Tibial nerve (tissue), 4 donors: ENCODE data around the gene AGFG2. TPM values are rescaled to one million over a fixed set of nuclear protein-coding genes. Genes with fewer than 3 reads are reported as not detected.
"Not testable (repeated sequence)": the region's sequence is repeated elsewhere in the genome, so short reads cannot be mapped to it uniquely, and the experiment has no call there.

Source experiments
- DNase-seq, 2 donors: peaks; one replicate each; pipeline ENCODE4 v3.0.0-alpha.2; 2019; ENCODE audit warnings: low spot score in 2 of 2
- H3K27ac ChIP-seq, 4 donors: fragments of 200-600 bp; sonication (generic) in 3 of 4; one replicate each; pipeline ENCODE4 v1.5.1; 2017 to 2019; ENCODE audit warnings: mild to moderate bottlenecking in 1 of 4
- H3K27me3 ChIP-seq, 2 donors: fragments of 200-600 bp; sonication (generic) in 1 of 2; one replicate each; pipeline versions ENCODE4 v1.5.1 to v1.6.0; 2017 to 2019
- H3K36me3 ChIP-seq, 3 donors: fragments of 200-600 bp; sonication (generic); one replicate each; pipeline ENCODE4 v1.5.1; 2018 to 2019
- H3K4me1 ChIP-seq, 4 donors: fragments of 200-600 bp; sonication (generic) in 3 of 4; one replicate each; pipeline ENCODE4 v1.5.1; 2017 to 2019
- H3K4me3 ChIP-seq, 4 donors: fragments of 200-600 bp; sonication (generic) in 3 of 4; one replicate each; pipeline ENCODE4 v1.5.1; 2017 to 2019; ENCODE audit warnings: mild to moderate bottlenecking in 1 of 4, moderate library complexity in 1 of 4
- H3K9me3 ChIP-seq, 4 donors: fragments of 200-600 bp; sonication (generic) in 3 of 4; one replicate each; pipeline ENCODE4 v1.5.1; 2017 to 2019
- EP300 ChIP-seq, 2 donors: sonication (generic); formaldehyde crosslinking; IDR thresholded peaks; one replicate each; pipeline ENCODE4 v1.6.1; 2017; ENCODE audit warnings: antibody characterized with exemption in 2 of 2, mild to moderate bottlenecking in 1 of 2
- POLR2A ChIP-seq, 2 donors: fragments of 450-650 bp; IDR thresholded peaks; one replicate each; pipeline ENCODE4 v1.6.1; 2017; ENCODE audit warnings: antibody characterized with exemption in 2 of 2, mild to moderate bottlenecking in 2 of 2, moderate library complexity in 2 of 2
- WGBS, 2 donors: methylation state at CpG; one replicate each; pipeline ENCODE4 v1.1.5; 2018; 5-methylcytosine and 5-hydroxymethylcytosine counted together
- total RNA-seq, 4 donors: library from RNA; depleted of rRNA; stranded (reverse); fragments of >200 nt; gene quantifications; one replicate each; pipeline ENCODE4 v1.1.0, GENCODE V29; 2016
- TF ChIP-seq, protein P1 (sequence below), 5 experiments: fragments of 200-600 bp in 3 of 5; fragments of 450-650 bp in 2 of 5; sonication (generic) in 3 of 5; IDR thresholded peaks; one replicate each; pipeline ENCODE4 v1.5.1; 2016 to 2019; ENCODE audit warnings: antibody characterized with exemption in 5 of 5, mild to moderate bottlenecking in 3 of 5, moderate library complexity in 2 of 5

Gene AGFG2
- total RNA-seq, 4 donors from 2014 or later, result 17.1 to 54.6 (median 35.0) TPM

DNA sequence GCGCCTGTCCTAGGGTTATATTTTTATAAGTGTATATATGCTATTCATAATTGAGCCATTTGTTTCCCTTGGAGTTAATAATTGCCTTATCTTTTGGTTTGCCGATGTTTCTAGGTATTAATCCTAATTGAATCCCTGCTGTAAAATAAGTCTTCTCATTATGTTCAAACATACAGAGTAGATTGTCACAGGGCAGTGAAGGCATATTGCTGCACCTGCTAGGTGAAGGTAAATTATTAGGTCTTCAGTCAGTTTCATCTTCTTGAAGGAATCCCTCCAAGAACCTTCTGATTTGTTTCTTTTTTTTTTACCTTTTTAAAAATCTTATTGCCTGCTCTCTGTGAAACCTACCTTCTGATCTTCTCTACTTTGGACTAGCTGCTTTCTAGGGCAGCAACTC lies 17.9 kb upstream of the AGFG2 start:
- DNase-seq, result no peak
- TF ChIP-seq EP300 (IDR thresholded peaks at IDR 0.05), result no peak
- TF ChIP-seq, protein P1, sequence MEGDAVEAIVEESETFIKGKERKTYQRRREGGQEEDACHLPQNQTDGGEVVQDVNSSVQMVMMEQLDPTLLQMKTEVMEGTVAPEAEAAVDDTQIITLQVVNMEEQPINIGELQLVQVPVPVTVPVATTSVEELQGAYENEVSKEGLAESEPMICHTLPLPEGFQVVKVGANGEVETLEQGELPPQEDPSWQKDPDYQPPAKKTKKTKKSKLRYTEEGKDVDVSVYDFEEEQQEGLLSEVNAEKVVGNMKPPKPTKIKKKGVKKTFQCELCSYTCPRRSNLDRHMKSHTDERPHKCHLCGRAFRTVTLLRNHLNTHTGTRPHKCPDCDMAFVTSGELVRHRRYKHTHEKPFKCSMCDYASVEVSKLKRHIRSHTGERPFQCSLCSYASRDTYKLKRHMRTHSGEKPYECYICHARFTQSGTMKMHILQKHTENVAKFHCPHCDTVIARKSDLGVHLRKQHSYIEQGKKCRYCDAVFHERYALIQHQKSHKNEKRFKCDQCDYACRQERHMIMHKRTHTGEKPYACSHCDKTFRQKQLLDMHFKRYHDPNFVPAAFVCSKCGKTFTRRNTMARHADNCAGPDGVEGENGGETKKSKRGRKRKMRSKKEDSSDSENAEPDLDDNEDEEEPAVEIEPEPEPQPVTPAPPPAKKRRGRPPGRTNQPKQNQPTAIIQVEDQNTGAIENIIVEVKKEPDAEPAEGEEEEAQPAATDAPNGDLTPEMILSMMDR (IDR thresholded peaks at IDR 0.05), result no peak
- no peak for TF ChIP-seq POLR2A (IDR thresholded peaks at IDR 0.05)
- WGBS, 2 donors, result 90 to 98% methylated on average over 2 of the region's 2 CpGs
- no peak overlapping the region for H3K27ac ChIP-seq
- peaks cover 0 to 10% (median 4%) of the 10 kb centered on the region in 4 donors for H3K4me1 ChIP-seq
- H3K27me3 ChIP-seq, result no peaks in the 10 kb centered on the region
- no peaks in the 10 kb centered on the region for H3K36me3 ChIP-seq
- no peak overlapping the region for H3K4me3 ChIP-seq
- H3K9me3 ChIP-seq, result no peaks in the 10 kb centered on the region

DNA sequence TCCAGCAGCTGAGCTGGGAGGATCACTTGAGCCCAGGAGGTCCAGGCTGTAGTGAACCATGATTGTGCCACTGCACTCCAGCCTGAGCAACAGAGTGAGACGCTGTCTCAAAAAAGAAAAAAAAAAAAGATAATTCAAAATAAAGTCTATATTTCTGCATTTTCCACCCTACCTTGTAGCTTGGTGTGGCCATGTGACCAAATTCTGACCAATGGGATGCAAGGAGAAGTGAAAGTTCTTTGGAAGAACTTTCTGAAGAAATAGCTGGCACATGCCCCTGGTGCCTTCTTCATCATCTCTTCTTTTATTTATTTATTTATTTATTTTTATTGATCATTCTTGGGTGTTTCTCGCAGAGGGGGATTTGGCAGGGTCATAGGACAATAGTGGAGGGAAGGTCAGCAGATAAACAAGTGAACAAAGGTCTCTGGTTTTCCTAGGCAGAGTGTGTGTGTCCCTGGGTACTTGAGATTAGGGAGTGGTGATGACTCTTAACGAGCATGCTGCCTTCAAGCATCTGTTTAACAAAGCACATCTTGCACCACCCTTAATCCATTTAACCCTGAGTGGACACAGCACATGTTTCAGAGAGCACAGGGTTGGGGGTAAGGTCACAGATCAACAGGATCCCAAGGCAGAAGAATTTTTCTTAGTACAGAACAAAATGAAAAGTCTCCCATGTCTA lies 17.0 kb upstream of the AGFG2 start:
- not testable (repeated sequence) for H3K27ac ChIP-seq, H3K36me3 ChIP-seq, H3K4me3 ChIP-seq, H3K9me3 ChIP-seq, H3K4me1 ChIP-seq, H3K27me3 ChIP-seq
- 62 to 66% methylated on average over 2 of the region's 3 CpGs for WGBS, 2 donors
- peak in 1 of 2 donors; percentile 40 for DNase-seq

DNA sequence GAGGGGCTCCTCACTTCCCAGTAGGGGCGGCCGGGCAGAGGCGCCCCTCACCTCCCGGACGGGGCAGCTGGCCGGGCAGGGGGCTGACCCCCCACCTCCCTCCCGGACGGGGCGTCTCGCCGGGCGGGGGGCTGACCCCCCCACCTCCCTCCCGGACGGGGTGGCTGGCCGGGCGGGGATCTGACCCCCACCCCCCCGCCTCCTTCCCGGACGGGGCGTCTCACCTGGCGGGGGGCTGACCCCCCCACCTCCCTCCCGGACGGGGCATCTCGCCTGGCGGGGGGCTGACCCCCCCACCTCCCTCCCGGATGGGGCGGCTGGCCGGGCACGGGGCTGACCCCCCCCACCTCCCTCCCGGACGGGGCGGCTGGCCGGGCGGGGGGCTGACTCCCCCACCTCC lies 15.8 kb upstream of the AGFG2 start:
- not testable (repeated sequence) for DNase-seq, H3K27me3 ChIP-seq, H3K9me3 ChIP-seq, H3K4me3 ChIP-seq, H3K4me1 ChIP-seq, H3K27ac ChIP-seq, H3K36me3 ChIP-seq
- WGBS, 2 donors, result no CpG with 5 or more reads among the region's 34 CpGs

DNA sequence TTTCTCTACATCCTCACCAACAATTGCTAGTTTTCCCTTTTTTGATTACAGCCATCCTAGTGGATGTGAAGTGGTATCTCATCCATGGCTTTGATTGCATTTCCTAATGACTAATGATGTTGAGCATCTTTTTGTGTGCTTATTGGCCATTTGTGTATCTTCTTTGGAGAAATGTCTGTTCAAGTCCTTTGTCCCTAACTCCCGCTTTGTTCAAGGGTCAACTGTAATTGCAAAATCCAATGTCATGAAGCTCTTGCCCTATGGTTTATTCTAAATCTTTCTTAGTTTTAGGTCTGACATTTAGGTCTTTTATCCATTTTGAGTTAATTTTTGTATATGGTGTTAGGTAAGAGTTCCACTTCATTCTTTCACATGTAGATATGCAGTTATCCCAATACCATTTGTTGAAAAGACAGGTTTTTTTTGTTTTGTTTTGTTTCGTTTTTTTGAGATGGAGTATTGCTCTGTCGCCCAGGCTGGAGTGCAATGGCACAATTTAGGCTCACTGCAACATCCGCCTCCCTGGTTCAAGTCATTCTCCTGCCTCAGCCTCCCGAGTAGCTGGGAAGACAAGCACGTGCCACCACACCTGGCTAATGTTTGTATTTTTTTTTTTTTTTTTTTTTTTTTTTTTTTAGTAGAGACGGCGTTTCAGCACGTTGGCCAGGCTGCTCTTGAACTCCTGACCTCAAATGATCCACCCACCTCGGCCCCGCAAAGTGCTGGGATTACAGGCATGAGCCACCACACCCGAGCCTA lies 10.7 kb upstream of the AGFG2 start:
- WGBS, 2 donors, result 78 to 84% methylated on average over 12 of the region's 12 CpGs
- not testable (repeated sequence) for DNase-seq, H3K27ac ChIP-seq

GRCh38 chr7:100532165-100533022 lies 6.6 kb upstream of the AGFG2 start:
- Histone ChIP-seq H3K4me1 (no peaks in the 10 kb centered on the region), H3K27me3 (no peaks in the 10 kb centered on the region), H3K9me3 (no peaks in the 10 kb centered on the region), H3K36me3 (no peaks in the 10 kb centered on the region), H3K4me3 (no peak overlapping the region), H3K27ac (no peak overlapping the region)
- DNase-seq, result no peak
- TF ChIP-seq, protein P1 (IDR thresholded peaks at IDR 0.05), result no peak
- no peak for TF ChIP-seq EP300 (IDR thresholded peaks at IDR 0.05)
- no peak for TF ChIP-seq POLR2A (IDR thresholded peaks at IDR 0.05)
- 87% methylated on average over 14 of the region's 14 CpGs for WGBS, 2 donors

More for the DNA sequence above, 10.7 kb upstream of the AGFG2 start:
- not testable (repeated sequence) for H3K36me3 ChIP-seq, H3K27me3 ChIP-seq, H3K4me3 ChIP-seq, H3K4me1 ChIP-seq, H3K9me3 ChIP-seq

- 90 to 95% methylated on average over 9 of the region's 9 CpGs for WGBS, 2 donors
- DNase-seq, H3K36me3 ChIP-seq, H3K9me3 ChIP-seq, H3K27me3 ChIP-seq, H3K4me3 ChIP-seq, H3K27ac ChIP-seq: not testable (repeated sequence)
- peaks cover 0 to 23% (median 13%) of the 10 kb centered on the region in 4 donors for H3K4me1 ChIP-seq
These were observed 3.0 kb upstream of the AGFG2 start for GRCh38 chr7:100535982-100536381.

DNA sequence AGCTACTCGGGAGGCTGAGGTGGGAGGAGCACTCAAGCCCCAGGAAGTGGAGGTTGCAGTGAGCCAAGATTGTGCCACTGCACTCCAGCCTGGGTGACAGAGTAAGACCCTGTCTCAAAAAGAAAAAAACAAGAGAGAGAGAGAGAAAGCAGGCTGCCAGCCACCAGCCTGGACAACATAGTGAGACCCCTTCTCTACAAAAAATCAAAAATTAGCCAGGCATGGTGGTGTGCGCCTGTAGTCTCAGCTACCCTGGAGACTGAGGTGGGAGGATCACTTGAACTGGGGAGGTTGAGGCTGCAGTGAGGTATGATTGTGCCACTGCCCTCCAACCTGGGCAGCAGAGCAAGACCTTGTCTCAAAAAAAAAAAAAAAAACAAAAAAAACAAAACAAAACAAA lies 2.3 kb upstream of the AGFG2 start:
- DNase-seq, H3K27me3 ChIP-seq, H3K9me3 ChIP-seq, H3K27ac ChIP-seq, H3K4me3 ChIP-seq, H3K36me3 ChIP-seq: not testable (repeated sequence)
- H3K4me1 ChIP-seq, result peaks cover 0 to 31% (median 13%) of the 10 kb centered on the region in 4 donors
- 89% methylated on average over 2 of the region's 2 CpGs for WGBS, 2 donors
